GM21367 (cell line): ENCODE results near the gene TIMM9.
A peak's percentile ranks its signal among the peaks of the same experiment; 100 is the strongest.
"Not testable (repeated sequence)": the region's sequence is repeated elsewhere in the genome, so short reads cannot be mapped to it uniquely, and the experiment has no call there.

Experiments
- ATAC-seq: cut with Tn5 transposase; IDR thresholded peaks from one replicate; pipeline ENCODE4 v1.9.1; 2021; ENCODE audit not compliant: unreplicated experiment

Gene TIMM9

GRCh38 chr14:58398895-58399294 is 28.4 kb downstream of the TIMM9 start:
- ATAC-seq: no peak

- no peak for ATAC-seq
These were observed 28.8 kb downstream of the TIMM9 start for GRCh38 chr14:58398495-58398894.

- ATAC-seq: no peak
These were observed 30.2 kb downstream of the TIMM9 start for GRCh38 chr14:58397156-58397555.

GRCh38 chr14:58395812-58396788 is 31.2 kb downstream of the TIMM9 start, which contains the start of gene TOMM20L:
TSS of gene TOMM20L (plus strand) at chr14:58395930. CDS start at chr14:58395958, 28 bp downstream.
- ATAC-seq: peak; percentile 95

- no peak for ATAC-seq
These were observed 31.8 kb downstream of the TIMM9 start for GRCh38 chr14:58395562-58395811.

GRCh38 chr14:58390830-58391229 is 36.5 kb downstream of the TIMM9 start:
- no peak for ATAC-seq

GRCh38 chr14:58376791-58377190 is 50.5 kb downstream of the TIMM9 start:
- ATAC-seq: no peak

- ATAC-seq: no peak
These were observed 58.4 kb downstream of the TIMM9 start for GRCh38 chr14:58368956-58369355.

GRCh38 chr14:58367296-58367695 is 60.0 kb downstream of the TIMM9 start:
- ATAC-seq: no peak

- no peak for ATAC-seq
These were observed 63.0 kb downstream of the TIMM9 start for GRCh38 chr14:58364316-58364715.

- no peak for ATAC-seq
These were observed 64.4 kb downstream of the TIMM9 start for GRCh38 chr14:58362798-58363412.

GRCh38 chr14:58362272-58362671 is 65.1 kb downstream of the TIMM9 start:
- not testable (repeated sequence) for ATAC-seq
